Mucosa of stomach (tissue), 1 donor: ENCODE measurements around the gene MCU.

Experiments used
- H3K27me3 ChIP-seq: one replicate; pipeline ENCODE4 v1.7.0; 2013; ENCODE audit warnings: mild to moderate bottlenecking, low read length; ENCODE audit not compliant: control insufficient read depth, insufficient read depth
- H3K36me3 ChIP-seq: one replicate; pipeline ENCODE4 v1.7.0; 2013; ENCODE audit warnings: low read length; ENCODE audit not compliant: control insufficient read depth, insufficient read depth
- H3K4me1 ChIP-seq: one replicate; pipeline ENCODE4 v1.7.0; 2013; ENCODE audit warnings: mild to moderate bottlenecking, low read length; ENCODE audit not compliant: control insufficient read depth, insufficient read depth
- H3K4me3 ChIP-seq: one replicate; pipeline ENCODE4 v1.7.0; 2013; ENCODE audit warnings: low read length
- H3K9ac ChIP-seq: one replicate; pipeline ENCODE4 v1.7.0; 2013; ENCODE audit warnings: mild to moderate bottlenecking, low read length, moderate library complexity
- H3K9me3 ChIP-seq: one replicate; pipeline ENCODE4 v1.7.0; 2013; ENCODE audit warnings: mild to moderate bottlenecking, low read length, moderate library complexity; ENCODE audit not compliant: control insufficient read depth
- donor health status: Pancreatic carcinoma.

MCU gene

DNA sequence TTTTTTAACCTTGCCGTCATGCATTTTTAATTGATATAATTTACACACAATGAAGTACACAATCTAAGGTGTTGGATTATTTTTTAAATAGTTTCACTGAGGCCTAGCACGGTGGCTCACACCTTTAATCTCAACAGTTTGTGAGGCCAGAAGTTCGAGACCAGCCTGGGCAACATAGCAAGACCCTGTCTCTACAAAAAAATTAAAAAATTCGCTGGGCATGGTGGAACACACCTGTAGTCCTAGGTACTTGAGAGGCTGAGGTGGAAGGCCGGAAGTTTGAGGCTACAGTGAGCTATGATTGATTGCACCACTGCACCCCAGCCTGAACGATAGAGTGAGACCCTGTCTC is 108.8 kb downstream of the MCU start:
- Histone ChIP-seq H3K4me3 (no peak overlapping the region), H3K27me3 (no peaks in the 10 kb centered on the region), H3K9ac (no peak overlapping the region), H3K9me3 (no peaks in the 10 kb centered on the region), H3K4me1 (peaks cover 20% of the 10 kb centered on the region), H3K36me3 (no peaks in the 10 kb centered on the region)

DNA sequence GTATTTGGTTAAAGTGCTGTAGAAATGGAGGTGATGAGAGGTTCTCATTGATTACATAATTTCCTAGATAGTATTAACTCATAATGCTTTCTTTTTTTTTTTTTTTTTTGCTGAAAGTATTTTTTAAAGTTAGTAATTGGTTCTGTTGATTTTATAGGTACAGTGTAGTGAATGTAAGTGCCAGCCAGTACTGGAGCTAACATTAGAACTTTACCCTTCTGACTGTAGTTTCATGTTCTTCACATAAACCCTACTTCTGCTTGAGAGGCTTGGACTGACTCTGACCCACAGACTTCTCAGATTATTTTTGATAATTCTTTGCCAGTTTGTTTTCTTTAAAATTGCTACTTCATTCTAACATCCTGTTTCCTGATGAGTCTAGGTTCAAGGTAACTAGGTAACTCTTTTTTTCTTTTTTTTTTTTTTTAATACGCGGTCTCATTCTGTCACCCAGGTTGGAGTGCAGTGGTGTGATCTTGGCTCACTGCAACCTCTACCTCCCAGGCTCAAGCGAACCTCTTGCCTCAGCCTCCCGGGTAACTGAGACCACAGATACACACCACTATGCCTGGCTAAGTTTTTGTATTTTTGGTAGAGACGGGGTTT is 109.4 kb downstream of the MCU start:
- H3K4me3 ChIP-seq = no peak overlapping the region
- H3K27me3 ChIP-seq = no peaks in the 10 kb centered on the region
- no peaks in the 10 kb centered on the region for H3K36me3 ChIP-seq
- peaks cover 20% of the 10 kb centered on the region for H3K4me1 ChIP-seq
- H3K9me3 ChIP-seq = no peaks in the 10 kb centered on the region
- H3K9ac ChIP-seq = no peak overlapping the region

DNA sequence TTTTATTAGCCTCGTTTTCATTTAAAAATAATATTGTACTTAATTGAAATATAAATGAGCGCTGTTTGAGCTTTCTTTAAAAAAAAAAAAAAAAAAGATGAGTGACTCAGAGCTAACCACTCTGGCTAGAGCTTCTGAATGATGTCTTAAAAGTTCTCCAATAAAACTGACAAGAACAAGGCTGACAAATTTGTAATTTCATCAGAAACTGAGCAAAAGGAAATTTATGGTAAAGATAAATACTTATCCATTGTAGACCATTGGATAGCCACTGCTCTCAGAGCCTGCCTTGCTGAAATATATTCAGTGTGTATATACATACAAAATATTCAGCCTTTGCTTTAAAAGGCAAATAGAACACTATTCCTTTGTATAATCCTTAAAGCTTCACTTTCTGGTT is 110.4 kb downstream of the MCU start:
- H3K9ac ChIP-seq = no peak overlapping the region
- H3K9me3 ChIP-seq = no peaks in the 10 kb centered on the region
- no peaks in the 10 kb centered on the region for H3K27me3 ChIP-seq
- no peak overlapping the region for H3K4me3 ChIP-seq
- H3K36me3 ChIP-seq = no peaks in the 10 kb centered on the region
- H3K4me1 ChIP-seq = peaks cover 20% of the 10 kb centered on the region

DNA sequence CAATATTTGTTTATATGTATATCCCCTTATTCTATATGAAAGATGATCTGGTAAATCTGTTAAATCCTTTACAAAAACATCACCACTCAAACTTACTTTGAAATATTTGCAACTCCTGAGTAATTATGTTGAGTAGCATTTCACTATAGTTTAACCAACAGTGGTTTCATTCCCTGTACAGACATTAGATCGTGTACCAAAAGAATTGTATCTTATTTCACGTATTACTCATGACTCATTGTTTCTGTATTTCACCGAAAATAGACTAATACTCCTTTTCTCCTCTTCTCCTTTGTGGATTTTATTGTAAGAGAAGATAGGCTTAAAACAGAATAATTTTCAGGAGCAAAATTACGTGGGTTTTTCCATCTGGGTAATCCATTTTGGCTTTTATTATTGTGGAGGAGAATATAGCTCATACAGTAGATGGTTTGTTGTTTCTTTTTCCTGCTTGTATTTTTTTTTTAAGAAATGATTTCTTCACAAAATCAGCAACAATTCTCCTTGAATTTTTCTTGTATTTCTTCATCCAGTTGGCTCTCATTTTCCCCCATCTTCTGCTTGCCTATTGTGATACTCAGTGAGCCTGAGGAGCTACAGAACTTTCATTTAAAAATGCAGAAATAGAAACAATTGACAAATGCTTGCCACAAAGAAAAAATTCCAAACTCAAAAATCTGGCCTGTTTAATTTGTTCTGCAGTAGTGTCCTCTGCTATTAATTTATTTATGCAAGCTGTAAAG is 111.0 kb downstream of the MCU start:
- H3K27me3 ChIP-seq = no peaks in the 10 kb centered on the region
- H3K9me3 ChIP-seq = no peaks in the 10 kb centered on the region
- H3K4me1 ChIP-seq = peaks cover 20% of the 10 kb centered on the region
- H3K4me3 ChIP-seq = no peak overlapping the region
- no peak overlapping the region for H3K9ac ChIP-seq
- no peaks in the 10 kb centered on the region for H3K36me3 ChIP-seq

DNA sequence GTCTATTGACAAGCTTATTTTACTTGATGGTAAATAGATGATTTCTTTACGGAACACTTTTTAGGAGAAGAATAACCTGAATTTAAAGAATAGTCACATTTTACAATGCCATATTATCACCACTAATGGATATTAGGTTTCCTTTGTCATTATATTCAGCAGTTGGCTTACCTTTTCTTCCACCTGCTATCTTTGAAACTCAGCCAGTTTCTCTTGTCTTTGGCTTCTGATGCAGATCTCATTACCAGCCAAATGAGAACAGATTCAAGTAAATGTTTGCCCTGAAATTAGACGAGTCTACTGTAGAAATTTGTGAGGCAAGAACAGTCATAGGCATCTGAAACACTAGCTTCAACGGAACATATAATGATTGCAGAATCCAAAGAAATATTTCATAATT is 116.1 kb downstream of the MCU start:
- no peak overlapping the region for H3K9ac ChIP-seq
- no peak overlapping the region for H3K4me3 ChIP-seq

DNA sequence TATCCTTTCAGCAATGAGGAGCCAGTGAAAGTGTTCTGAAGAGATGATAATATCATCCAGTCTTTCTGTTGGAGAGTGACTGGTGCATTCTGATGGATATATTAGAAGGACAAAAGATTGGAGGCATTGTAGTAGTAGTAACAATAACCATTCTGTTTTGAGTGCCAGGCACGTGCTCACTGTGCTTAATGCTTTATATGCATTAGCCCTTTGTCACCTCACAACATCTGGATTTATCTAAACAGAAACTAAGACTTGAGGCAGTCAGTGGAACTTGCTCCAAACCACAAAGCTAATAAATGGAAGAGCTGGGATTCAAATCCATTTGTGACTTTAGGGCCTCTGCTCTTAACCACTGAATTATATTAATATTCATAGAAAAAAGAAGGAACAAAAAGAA is 117.1 kb downstream of the MCU start:
- Histone ChIP-seq H3K4me3 (no peak overlapping the region), H3K9me3 (no peaks in the 10 kb centered on the region), H3K4me1 (no peaks in the 10 kb centered on the region), H3K9ac (no peak overlapping the region), H3K36me3 (no peaks in the 10 kb centered on the region), H3K27me3 (no peaks in the 10 kb centered on the region)

More for the DNA sequence above, 116.1 kb downstream of the MCU start:
- Histone ChIP-seq H3K4me1 (no peaks in the 10 kb centered on the region), H3K27me3 (no peaks in the 10 kb centered on the region), H3K9me3 (no peaks in the 10 kb centered on the region), H3K36me3 (no peaks in the 10 kb centered on the region)

DNA sequence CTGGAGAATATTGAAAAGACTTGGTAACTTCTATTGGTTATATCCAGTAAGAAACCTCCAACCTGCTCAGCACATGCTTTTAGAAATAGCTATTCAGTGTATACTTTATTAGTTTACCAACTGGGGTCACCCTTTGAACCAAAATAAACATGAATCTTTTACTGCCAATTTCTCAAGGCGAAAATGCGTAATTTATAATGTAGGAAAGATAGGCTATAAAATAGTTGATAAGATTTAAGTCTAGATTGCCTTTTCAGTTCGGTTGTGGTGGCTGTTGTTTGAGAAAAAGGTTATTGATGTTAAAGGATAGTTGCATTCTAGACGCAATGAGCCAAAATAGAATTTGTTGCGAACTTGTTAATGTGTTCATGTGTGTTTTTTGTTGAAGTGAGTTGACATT is 119.0 kb downstream of the MCU start:
- H3K36me3 ChIP-seq = no peaks in the 10 kb centered on the region
- H3K4me3 ChIP-seq = no peak overlapping the region
- no peak overlapping the region for H3K9ac ChIP-seq
- H3K4me1 ChIP-seq = no peaks in the 10 kb centered on the region
- no peaks in the 10 kb centered on the region for H3K9me3 ChIP-seq
- H3K27me3 ChIP-seq = no peaks in the 10 kb centered on the region

DNA sequence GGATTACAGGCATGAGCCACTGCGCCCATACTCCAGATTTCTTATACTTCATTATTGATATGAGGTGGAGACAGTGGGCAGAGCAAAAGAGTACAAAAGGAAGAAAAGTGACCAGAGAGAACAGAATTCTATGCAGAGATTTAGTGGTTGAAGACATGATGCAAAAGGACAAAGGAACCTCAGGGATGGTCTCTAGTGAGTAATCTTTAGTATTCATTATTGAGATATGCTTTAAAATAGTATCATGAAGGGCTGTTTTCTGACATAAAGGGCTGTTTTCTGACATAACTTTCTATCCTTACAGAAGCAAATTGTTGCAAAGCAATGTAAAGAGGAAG is 120.4 kb downstream of the MCU start:
- no peaks in the 10 kb centered on the region for H3K36me3 ChIP-seq
- no peaks in the 10 kb centered on the region for H3K27me3 ChIP-seq
- no peaks in the 10 kb centered on the region for H3K9me3 ChIP-seq
- no peaks in the 10 kb centered on the region for H3K4me1 ChIP-seq
- H3K9ac ChIP-seq = no peak overlapping the region
- H3K4me3 ChIP-seq = no peak overlapping the region

DNA sequence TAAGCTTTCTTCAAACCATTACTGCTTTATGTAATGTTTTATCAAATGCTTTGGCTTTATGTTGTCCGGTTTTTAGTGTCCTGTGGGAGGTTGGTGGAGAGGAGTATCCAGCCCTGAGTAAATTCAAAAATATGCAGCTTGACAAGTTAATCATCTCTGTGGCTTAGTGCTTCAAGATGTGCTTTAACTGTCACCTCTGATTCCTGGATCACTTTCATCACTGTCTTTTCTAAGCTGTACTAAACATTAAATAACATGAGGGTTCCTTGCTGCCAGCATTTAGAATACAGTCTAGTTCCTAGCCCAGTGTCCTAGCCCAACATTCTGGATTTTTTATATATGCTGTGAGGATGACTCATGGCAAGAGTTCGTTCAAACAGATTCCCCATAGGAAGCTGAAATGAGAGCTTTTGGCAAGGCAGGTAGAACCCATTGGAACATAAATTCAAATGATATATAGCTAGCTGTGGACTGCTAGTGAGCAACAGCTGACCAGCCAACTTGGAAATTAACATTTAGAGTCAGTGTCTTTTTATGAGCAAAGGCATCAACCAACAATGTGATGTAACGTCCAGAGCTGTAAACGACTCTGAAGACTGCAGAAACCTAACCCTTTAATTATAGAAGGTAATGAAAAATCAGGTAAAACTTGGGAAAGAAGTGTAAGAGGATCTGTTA is 120.9 kb downstream of the MCU start:
- Histone ChIP-seq H3K36me3 (no peaks in the 10 kb centered on the region), H3K27me3 (no peaks in the 10 kb centered on the region), H3K9ac (no peak overlapping the region), H3K4me3 (no peak overlapping the region), H3K4me1 (no peaks in the 10 kb centered on the region), H3K9me3 (no peaks in the 10 kb centered on the region)

DNA sequence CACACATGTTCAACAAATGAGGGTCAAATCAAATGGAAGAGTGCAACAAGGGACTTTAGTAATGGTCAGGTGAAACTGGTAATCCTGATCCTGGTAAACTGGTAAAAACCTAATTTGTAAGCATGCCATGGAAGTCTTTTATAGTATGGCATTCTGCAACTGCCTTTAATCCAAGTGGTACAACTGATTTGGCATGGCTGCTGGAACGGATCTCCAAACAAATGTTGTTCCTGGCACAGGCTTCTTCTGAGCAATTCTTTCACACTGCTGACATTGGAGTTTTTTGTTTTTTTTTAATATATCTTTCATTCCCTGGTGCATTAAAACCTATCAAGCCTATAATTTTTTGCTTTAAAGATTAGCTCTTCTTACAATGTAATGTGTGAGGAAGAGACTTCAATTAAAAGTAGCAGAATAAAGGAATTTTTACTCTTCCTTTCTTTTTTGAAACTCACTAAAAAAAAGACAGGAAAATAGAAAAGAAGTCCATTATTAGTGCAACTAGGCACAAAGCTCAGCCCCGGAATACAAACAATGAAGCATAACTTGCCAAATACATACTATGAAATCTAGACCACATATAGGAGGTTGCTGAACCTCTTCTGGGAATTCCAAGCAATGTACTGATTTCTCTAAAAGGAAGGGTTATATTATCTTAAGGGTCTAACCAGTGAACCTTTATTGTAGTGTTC is 122.3 kb downstream of the MCU start:
- Histone ChIP-seq H3K27me3 (no peaks in the 10 kb centered on the region), H3K9me3 (no peaks in the 10 kb centered on the region), H3K36me3 (no peaks in the 10 kb centered on the region), H3K4me1 (no peaks in the 10 kb centered on the region), H3K4me3 (no peak overlapping the region), H3K9ac (no peak overlapping the region)

DNA sequence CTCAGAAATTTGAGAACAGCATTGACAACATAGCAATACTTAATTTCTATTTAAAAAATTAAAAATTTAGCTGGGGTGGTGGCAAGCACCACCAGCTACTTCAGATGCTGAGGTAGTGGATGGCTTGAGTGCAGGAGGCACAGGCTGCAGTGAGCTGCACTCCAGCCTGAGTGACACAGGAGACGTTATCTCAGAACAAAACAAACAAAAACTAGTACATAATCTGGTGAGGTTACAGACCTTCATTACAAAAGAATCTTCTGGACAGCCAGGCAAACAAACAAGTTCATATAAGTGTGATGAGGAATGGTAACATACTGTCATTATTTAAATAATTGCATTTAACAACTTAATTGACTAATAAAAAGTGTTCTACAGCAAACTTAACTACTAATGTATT is 124.6 kb downstream of the MCU start:
- no peak overlapping the region for H3K4me3 ChIP-seq
- H3K9me3 ChIP-seq = no peaks in the 10 kb centered on the region
- H3K9ac ChIP-seq = no peak overlapping the region
- no peaks in the 10 kb centered on the region for H3K36me3 ChIP-seq
- no peaks in the 10 kb centered on the region for H3K27me3 ChIP-seq
- H3K4me1 ChIP-seq = no peaks in the 10 kb centered on the region

DNA sequence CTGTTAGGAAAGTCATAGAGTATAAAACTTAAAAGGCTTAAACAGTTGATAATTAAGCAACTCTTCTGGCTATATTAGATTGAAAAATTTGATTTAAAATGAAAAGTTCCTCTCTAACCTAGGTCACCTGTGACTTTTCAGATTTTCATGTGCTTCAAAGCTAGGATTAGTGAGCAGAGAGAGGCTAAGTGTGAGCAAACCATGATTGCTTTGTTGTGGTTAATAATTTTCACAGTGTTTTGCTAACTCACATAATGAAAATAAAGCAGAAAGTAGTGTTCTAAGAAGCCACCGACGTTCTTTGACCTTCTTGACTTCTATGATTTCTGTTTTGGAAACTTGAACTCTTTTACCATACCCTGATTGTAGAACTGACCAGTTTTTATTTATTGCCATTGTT is 126.1 kb downstream of the MCU start:
- H3K36me3 ChIP-seq = no peaks in the 10 kb centered on the region
- no peak overlapping the region for H3K4me3 ChIP-seq

More for the DNA sequence above, 126.1 kb downstream of the MCU start:
- Histone ChIP-seq H3K27me3 (no peaks in the 10 kb centered on the region), H3K9ac (no peak overlapping the region), H3K4me1 (no peaks in the 10 kb centered on the region), H3K9me3 (no peaks in the 10 kb centered on the region)
